ENCODE results near the gene NEMF.

DNA sequence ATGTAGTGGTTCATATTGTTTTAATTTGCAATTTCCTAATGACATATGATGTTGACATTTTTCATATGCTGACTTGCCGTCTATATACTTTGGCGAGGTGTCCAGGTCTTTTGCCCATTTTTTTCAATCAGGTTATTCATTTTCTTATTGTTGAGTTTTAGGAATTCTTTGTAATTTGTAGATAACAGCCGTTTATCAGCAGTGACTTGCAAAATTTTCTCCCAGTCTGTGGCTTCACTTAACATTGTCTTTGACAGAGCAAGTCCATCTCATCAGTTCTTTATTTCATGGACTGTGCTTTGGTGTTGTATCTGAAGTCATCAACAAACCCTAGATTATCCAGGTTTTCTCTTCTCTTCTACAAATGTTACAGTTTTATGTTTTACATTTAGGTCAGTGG is 97.2 kb downstream of the NEMF start:
- TF ChIP-seq, protein P1, sequence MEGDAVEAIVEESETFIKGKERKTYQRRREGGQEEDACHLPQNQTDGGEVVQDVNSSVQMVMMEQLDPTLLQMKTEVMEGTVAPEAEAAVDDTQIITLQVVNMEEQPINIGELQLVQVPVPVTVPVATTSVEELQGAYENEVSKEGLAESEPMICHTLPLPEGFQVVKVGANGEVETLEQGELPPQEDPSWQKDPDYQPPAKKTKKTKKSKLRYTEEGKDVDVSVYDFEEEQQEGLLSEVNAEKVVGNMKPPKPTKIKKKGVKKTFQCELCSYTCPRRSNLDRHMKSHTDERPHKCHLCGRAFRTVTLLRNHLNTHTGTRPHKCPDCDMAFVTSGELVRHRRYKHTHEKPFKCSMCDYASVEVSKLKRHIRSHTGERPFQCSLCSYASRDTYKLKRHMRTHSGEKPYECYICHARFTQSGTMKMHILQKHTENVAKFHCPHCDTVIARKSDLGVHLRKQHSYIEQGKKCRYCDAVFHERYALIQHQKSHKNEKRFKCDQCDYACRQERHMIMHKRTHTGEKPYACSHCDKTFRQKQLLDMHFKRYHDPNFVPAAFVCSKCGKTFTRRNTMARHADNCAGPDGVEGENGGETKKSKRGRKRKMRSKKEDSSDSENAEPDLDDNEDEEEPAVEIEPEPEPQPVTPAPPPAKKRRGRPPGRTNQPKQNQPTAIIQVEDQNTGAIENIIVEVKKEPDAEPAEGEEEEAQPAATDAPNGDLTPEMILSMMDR (conservative IDR thresholded peaks at IDR 0.05) = no peak
- TF ChIP-seq EZH2 (IDR thresholded peaks at IDR 0.05; ENCODE audit: low read depth) = no peak
